ENCODE data around the gene TMEM269.

DNA sequence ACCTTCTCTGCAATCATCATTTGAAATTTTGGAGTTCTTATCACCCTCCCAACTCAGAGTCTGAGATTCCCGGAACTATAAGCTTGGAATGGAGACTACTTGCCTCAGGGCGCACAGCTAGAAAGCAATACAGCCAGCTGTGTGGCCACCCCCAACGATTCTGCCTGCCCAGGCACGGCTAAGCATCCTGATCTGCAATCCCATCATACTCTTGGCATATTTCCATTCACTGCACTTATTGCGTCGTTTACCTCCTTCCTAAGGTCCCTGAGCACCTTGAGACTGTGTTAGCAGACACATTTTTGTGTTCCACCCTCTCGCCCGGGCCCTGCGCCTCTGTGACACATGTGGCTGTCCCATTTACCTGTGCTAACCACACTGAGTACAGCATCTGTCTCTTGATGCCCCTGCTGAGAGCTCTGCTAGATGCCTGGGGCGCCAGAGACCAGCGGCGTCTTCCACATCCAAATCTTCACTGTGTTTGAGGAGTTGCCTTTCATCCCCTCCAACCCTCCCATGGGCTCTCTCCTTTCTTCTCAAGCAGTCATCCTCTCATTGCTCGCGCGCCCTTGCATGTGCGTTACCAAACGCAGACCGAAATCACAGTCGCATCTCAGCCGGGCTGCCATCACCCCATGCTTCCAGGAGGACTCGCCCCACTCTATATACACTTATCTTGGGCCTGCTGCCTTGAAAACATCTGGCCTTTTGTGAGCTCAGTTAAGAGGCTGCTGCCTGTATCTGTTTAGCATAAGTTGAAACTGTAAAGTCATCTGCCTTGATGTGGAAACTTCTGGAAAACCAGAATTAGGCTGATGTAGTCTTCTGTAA, 41.3 kb upstream of the TMEM269 start:
- no peak for TF ChIP-seq POLR2AphosphoS5 (IDR thresholded peaks at IDR 0.05; ENCODE audit: low read depth, low read length)
- TF ChIP-seq POLR2A (IDR thresholded peaks at IDR 0.05; ENCODE audit: low read depth, low read length), result no peak
- no peak for TF ChIP-seq TAF1 (IDR thresholded peaks at IDR 0.05; ENCODE audit: low read depth, low read length)
